ENCODE data around the gene MSI2. TPM values are rescaled to one million over a fixed set of nuclear protein-coding genes. Genes with fewer than 3 reads are reported as not detected.

Gene MSI2
- total RNA-seq, 2 experiments from 2014 or later = 107 to 111 TPM

DNA sequence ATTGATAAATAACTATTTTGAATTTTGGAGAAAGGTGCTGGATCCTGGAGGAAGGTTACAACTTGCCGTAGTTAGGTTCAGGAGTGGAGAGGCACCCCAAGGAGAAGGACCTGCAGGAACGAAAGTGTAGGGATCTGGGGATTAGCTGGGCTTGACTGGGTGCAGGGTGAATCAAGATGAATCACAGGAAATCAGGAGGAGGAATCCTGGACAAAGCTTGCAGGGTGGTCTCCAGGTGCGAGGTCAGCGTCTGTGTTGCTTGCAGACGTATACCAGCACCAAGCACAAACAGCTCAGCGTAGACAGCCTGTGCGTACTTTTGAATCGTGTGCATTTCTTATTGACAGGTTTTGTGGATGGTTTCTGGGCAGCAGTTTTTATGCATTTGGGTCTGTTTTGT, 144.3 kb downstream of the MSI2 start:
- DNase-seq = no peak
- Mint-ChIP-seq H3K9me3 (no peaks in the 10 kb centered on the region), H3K4me1 (peaks cover 2% of the 10 kb centered on the region), H3K27me3 (no peaks in the 10 kb centered on the region), H3K36me3 (ENCODE audit: low read depth) (peaks cover 18% of the 10 kb centered on the region), H3K4me3 (no peak overlapping the region), H3K27ac (no peak overlapping the region)
- CTCF ChIA-PET = interaction anchor here (0.7 to 1.0 kb wide), 3 partner anchors 143 to 158 kb away, joined by 3 to 4 read pairs (median 3); no protein-coding TSS in a partner anchor
- POLR2A ChIA-PET = no interaction called here

DNA sequence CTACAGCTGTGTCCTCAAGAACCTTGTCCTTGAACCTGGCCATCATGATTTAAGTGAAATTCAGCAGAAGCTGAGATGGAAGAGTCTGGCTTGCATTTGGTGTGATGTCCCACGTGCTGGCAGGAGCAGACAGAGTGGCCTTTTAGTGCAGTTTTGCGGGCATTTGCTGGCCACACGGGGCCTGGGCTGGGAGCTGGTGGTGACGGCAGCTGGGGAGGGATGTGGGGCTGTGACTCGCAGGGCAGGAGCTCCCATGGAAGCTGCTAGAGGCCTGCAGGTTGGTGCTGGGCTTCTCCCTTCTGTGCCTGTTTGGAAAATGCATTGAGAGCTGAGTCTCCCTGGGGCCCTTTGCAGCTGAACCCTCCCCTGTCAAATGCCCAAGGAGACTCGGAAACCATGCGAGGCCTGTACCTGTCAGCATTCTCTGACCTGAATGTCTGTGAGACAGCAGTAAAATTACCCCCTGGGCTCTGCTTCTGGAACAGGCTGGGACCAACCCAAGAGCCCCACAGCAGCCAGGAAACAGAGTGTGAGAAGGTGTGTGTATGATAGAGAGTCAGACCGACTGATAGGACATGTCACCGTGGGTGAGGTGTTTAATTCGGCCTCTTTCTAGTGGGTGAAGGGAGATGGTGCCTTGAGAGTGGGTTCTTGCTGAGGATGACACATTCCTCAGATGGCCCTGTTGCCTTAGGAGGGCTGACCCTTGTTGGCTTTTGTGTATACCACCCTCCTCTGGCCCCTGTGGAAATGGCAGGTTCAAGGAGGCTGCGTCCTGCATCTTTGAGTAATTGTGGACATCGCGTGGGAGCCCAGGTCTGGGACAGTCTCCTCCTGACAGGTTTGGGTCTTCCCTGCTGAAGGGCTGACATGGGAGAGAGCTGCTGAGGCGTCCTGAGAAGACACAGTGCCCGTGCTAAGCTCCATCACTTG, 145.5 kb downstream of the MSI2 start:
- H3K27ac Mint-ChIP-seq = no peak overlapping the region
- H3K27me3 Mint-ChIP-seq = no peaks in the 10 kb centered on the region
- no peak overlapping the region for H3K4me3 Mint-ChIP-seq
- DNase-seq = no peak
- H3K36me3 Mint-ChIP-seq (ENCODE audit: low read depth) = peaks cover 21% of the 10 kb centered on the region
- CTCF ChIA-PET = interaction anchor here (1.0 to 2.9 kb wide), 2 partner anchors 158 kb away, joined by 3 to 14 read pairs; no protein-coding TSS in a partner anchor
- H3K9me3 Mint-ChIP-seq = no peaks in the 10 kb centered on the region
- peaks cover 6% of the 10 kb centered on the region for H3K4me1 Mint-ChIP-seq
- POLR2A ChIA-PET = no interaction called here

DNA sequence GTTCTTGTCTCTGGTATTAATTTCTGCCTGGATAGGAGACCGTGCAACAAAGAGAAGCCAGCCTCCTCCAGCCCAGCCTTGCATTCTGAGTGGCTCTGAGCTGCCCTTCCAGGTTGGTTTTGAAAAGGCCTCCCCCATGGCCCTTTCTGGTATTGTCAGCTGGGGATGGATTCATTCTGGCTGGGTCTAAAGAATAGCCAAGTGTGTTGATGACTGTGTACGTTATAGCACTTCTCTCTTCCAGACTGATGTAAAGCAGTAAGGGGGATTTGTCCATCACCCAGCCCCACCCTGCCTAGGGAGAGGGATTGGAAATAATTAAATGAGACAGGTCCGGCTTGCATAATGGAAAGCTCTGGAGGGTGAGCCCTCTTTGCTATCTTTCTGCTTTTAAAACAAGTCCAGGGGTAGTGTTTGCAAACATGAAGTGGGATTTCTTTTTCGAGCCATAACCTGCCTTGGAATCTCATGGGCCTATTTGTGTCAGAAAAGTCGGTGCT, 146.4 kb downstream of the MSI2 start:
- H3K9me3 Mint-ChIP-seq = no peaks in the 10 kb centered on the region
- H3K27me3 Mint-ChIP-seq = no peaks in the 10 kb centered on the region
- DNase-seq = no peak
- ChIA-PET POLR2A (interaction anchor here (1.1 kb wide), 1 partner anchor 10 kb away, joined by 3 read pairs; no protein-coding TSS in a partner anchor), CTCF (interaction anchor here (2.9 kb wide), 1 partner anchor 159 kb away, joined by 14 read pairs; no protein-coding TSS in a partner anchor)
- H3K36me3 Mint-ChIP-seq (ENCODE audit: low read depth) = peaks cover 22% of the 10 kb centered on the region
- no peak overlapping the region for H3K27ac Mint-ChIP-seq
- peaks cover 15% of the 10 kb centered on the region for H3K4me1 Mint-ChIP-seq
- no peak overlapping the region for H3K4me3 Mint-ChIP-seq

DNA sequence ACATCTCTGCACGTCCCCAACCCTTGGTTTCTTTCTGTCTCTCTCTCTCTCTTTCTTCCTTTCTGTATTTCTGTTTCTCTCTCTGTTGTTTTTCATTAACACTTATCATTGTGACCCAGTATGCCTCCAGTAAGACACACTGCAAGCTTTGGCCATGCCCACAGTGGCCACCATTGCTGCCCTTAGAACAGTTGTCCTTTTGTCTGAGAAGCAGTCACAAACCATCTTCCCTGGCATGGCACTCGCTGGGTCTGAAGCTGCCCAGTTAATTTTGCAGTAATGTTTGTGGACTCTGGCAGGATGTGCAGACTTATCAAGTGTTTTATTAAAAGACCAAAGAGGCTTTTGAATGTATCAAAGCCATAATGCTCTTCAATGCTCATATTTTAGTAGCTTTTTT, 146.9 kb downstream of the MSI2 start:
- DNase-seq = no peak
- Mint-ChIP-seq H3K4me3 (no peak overlapping the region), H3K9me3 (no peaks in the 10 kb centered on the region), H3K36me3 (ENCODE audit: low read depth) (peaks cover 22% of the 10 kb centered on the region), H3K4me1 (peaks cover 20% of the 10 kb centered on the region), H3K27me3 (no peaks in the 10 kb centered on the region), H3K27ac (no peak overlapping the region)
- POLR2A ChIA-PET = interaction anchor here (1.1 kb wide), 1 partner anchor 10 kb away, joined by 3 read pairs; no protein-coding TSS in a partner anchor
- CTCF ChIA-PET = interaction anchor here (2.9 kb wide), 1 partner anchor 160 kb away, joined by 14 read pairs; no protein-coding TSS in a partner anchor

DNA sequence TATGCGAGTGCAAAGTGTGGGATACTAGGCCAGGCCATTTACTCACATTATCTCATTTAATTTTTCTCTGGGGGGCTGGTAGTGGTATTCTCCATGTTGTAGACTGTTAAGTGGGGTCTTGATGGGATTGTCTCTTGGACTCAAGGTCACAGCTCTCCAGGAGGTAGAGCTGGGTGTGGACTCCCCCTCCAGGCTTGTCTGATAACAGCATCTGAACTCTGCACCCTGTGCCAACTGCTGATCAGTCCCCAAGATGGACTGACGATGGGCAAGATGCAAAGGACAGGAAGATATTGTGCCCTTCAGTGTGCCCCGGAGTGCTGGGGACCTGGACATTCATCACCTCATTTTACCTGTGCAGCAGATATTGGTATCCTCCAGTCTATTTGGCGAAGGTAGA, 147.8 kb downstream of the MSI2 start:
- no peaks in the 10 kb centered on the region for H3K27me3 Mint-ChIP-seq
- peaks cover 22% of the 10 kb centered on the region for H3K36me3 Mint-ChIP-seq (ENCODE audit: low read depth)
- no peak for DNase-seq
- no peak overlapping the region for H3K27ac Mint-ChIP-seq
- no peaks in the 10 kb centered on the region for H3K9me3 Mint-ChIP-seq
- no peak overlapping the region for H3K4me3 Mint-ChIP-seq
- ChIA-PET POLR2A (no interaction called here), CTCF (interaction anchor here (1.1 to 2.9 kb wide), 2 partner anchors 37 to 161 kb away, joined by 3 to 14 read pairs; no protein-coding TSS in a partner anchor)
- peaks cover 27% of the 10 kb centered on the region for H3K4me1 Mint-ChIP-seq

DNA sequence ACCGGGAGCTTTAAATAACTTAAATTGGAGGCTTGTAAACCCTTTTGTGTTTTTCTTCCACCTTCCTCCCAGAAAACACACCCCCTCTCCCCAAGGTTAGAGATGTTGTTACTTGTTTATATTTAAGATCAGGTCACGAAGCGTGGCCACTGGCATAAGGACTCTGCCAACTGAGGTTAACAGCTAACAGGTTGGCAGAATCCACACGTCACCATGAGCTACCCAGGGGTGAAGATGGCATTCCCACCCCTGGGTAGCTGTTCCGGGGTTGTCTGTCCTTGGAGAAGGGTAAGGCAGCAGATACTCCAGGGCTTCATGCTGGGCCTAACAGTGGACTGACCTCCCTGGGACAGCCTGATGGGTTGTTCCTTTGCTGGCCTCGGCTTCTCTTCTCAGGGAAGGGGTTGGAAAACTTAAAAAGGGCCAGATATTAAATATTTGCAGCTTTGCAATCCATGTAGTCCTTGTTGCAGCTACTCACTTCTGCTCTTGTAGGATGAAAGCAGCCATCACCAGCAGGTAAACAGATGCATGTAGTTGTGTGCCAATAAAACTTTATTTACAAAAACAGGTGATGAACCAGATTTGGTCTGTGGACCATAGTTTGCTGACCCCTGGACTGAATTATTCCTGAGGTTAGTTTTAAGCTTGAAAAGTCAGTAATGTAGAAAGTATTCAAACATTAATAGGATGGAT, 148.6 kb downstream of the MSI2 start:
- CTCF ChIA-PET = interaction anchor here (1.1 to 2.9 kb wide), 2 partner anchors 36 to 162 kb away, joined by 3 to 14 read pairs; no protein-coding TSS in a partner anchor

DNA sequence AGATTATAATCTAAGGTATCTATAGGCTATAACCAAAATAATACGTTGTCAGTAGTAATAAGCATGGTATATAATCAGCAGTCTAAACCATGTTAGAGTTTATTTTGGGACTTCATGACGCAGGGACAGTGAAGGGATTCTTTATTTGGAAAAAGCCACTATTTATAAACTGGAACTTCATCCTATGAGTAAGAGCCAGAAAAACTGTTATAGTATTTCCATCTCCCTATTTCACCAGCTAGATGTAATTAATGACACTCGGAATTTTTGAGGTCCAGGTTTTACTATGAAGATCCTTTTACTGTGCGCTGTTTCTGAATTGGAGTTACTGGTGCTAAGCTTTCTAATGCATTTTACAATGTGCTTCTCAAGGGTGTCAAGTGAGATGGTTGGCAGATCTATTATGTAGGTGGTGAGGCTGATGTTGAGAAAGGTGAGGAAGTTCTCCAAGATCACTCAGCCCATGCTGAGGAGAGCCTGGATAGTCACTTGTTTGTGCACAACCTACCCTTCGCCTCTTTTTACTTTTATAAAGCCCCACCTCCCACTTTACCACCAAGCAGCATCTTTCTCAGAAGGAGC, 149.3 kb downstream of the MSI2 start:
- Mint-ChIP-seq H3K9me3 (no peaks in the 10 kb centered on the region), H3K36me3 (ENCODE audit: low read depth) (peaks cover 24% of the 10 kb centered on the region), H3K4me3 (no peak overlapping the region), H3K27ac (no peak overlapping the region), H3K27me3 (no peaks in the 10 kb centered on the region), H3K4me1 (peaks cover 27% of the 10 kb centered on the region)
- POLR2A ChIA-PET = no interaction called here
- CTCF ChIA-PET = no interaction called here
- DNase-seq = no peak

More for the DNA sequence above, 148.6 kb downstream of the MSI2 start:
- H3K4me3 Mint-ChIP-seq = no peak overlapping the region
- no peaks in the 10 kb centered on the region for H3K9me3 Mint-ChIP-seq
- H3K27ac Mint-ChIP-seq = no peak overlapping the region
- POLR2A ChIA-PET = no interaction called here
- peaks cover 27% of the 10 kb centered on the region for H3K4me1 Mint-ChIP-seq
- no peaks in the 10 kb centered on the region for H3K27me3 Mint-ChIP-seq
- peaks cover 24% of the 10 kb centered on the region for H3K36me3 Mint-ChIP-seq (ENCODE audit: low read depth)
- no peak for DNase-seq

DNA sequence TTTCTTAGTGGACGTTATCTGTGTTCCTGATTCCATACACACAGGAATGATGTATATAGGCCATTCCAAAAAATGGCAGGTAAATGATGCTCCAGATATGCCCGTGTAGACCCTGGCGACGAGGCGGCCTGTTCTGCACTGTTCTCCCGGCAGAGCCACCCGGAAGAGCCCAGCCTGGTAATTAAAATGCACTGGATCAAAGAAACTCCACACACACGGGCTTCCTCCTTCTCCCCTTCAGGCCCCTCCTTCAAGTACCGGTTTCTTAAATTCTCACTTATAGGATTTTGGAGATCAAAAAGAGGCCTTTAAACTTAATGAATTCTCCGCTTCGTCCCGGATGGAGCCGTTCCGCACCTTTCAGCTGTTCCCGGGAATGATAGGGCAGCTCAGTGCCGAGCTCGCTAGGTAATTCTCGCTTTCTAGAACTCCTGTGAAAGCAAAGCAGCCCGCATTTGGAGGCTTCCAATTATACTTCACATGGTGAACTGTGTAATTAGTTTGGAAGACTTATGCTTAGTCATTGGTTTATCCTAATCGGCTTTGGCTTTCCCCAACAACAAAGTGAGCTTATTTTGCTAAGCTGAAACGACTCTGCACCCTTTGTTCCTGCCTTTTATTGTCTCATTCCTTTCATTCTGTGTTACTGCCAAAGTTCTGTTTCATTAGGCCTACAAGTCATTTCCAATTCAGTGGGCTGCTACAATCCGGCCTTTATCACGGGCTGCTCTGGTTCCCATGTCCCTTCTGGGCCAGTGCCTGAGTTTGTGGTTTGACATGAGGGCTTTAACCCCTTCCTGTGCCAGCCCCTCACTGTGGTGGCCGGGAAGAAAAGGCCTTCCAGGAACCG, 150.0 kb downstream of the MSI2 start:
- Mint-ChIP-seq H3K4me1 (peaks cover 27% of the 10 kb centered on the region), H3K27me3 (no peaks in the 10 kb centered on the region), H3K9me3 (no peaks in the 10 kb centered on the region), H3K36me3 (ENCODE audit: low read depth) (peaks cover 24% of the 10 kb centered on the region), H3K27ac (no peak overlapping the region), H3K4me3 (no peak overlapping the region)
- CTCF ChIA-PET = interaction anchor here (1.2 to 1.5 kb wide), 2 partner anchors 161 to 163 kb away, joined by 3 to 6 read pairs; no protein-coding TSS in a partner anchor
- POLR2A ChIA-PET = no interaction called here
- DNase-seq = no peak

DNA sequence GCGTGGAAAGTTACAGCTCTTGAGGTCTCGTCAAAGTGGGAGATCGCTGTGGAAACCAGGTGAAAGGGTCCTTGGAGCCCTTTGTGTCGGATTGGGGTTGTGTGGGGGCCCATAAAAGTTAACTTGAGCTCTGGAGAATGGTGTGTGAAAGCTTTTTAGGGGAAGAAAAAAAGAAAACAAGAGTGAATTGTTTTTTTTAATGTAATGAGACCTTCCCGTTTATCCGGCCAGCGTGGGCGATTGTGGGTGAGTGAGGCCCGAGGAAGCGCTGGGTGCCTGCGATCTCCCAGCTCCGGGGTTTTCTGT, 150.6 kb downstream of the MSI2 start:
- no peak overlapping the region for H3K27ac Mint-ChIP-seq
- H3K36me3 Mint-ChIP-seq (ENCODE audit: low read depth) = peaks cover 24% of the 10 kb centered on the region
- H3K4me1 Mint-ChIP-seq = peaks cover 27% of the 10 kb centered on the region
- no peaks in the 10 kb centered on the region for H3K27me3 Mint-ChIP-seq
- ChIA-PET POLR2A (no interaction called here), CTCF (interaction anchor here (1.2 to 1.5 kb wide), 2 partner anchors 162 to 164 kb away, joined by 3 to 6 read pairs; no protein-coding TSS in a partner anchor)
- no peaks in the 10 kb centered on the region for H3K9me3 Mint-ChIP-seq
- no peak for DNase-seq
- H3K4me3 Mint-ChIP-seq = no peak overlapping the region

DNA sequence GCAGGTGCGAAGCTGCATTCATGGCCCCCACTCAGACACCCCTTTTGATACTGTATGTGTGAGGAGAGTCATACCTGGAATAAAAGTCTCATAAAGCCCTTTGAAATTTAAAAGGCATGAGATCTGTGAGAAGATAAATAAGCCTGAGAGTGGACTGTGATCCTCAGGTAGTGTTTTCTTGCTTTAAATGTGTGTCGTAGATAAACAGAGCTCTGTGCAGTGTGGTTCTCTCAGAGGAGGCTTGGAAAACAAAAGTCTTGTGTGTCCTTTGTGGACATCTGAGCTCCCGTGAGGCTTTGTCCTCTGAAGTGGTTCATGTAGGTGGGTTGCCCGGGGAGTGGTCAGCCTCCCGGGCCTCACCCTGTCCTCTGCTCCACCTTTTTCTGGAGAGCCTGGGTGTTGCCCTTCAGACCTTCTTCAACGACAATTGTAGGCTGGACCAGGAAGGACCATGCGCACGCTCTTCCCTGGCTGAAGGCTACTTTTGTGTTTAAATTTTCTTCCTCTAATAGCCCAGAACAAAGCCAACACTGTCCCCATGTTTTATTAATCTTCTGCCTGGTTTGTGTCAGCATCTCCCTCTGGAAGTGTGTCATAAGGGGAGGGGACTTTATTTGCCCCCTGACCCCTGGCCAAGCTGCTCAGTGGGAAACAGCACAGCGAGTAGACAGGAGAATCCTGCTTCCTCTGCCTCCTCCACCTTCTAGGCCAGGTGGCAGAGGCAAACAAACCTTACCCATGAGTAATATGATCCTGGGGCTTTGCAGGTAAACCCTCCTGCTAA, 151.2 kb downstream of the MSI2 start:
- ChIA-PET POLR2A (interaction anchor here (1.1 kb wide), 1 partner anchor 123 kb away, joined by 4 read pairs; no protein-coding TSS in a partner anchor), CTCF (interaction anchor here (1.2 to 1.5 kb wide), 2 partner anchors 162 to 164 kb away, joined by 3 to 6 read pairs; no protein-coding TSS in a partner anchor)
- H3K4me3 Mint-ChIP-seq = no peak overlapping the region
- H3K27me3 Mint-ChIP-seq = no peaks in the 10 kb centered on the region
- no peak for DNase-seq
- peaks cover 24% of the 10 kb centered on the region for H3K36me3 Mint-ChIP-seq (ENCODE audit: low read depth)
- H3K27ac Mint-ChIP-seq = no peak overlapping the region
- H3K9me3 Mint-ChIP-seq = no peaks in the 10 kb centered on the region
- peaks cover 27% of the 10 kb centered on the region for H3K4me1 Mint-ChIP-seq

DNA sequence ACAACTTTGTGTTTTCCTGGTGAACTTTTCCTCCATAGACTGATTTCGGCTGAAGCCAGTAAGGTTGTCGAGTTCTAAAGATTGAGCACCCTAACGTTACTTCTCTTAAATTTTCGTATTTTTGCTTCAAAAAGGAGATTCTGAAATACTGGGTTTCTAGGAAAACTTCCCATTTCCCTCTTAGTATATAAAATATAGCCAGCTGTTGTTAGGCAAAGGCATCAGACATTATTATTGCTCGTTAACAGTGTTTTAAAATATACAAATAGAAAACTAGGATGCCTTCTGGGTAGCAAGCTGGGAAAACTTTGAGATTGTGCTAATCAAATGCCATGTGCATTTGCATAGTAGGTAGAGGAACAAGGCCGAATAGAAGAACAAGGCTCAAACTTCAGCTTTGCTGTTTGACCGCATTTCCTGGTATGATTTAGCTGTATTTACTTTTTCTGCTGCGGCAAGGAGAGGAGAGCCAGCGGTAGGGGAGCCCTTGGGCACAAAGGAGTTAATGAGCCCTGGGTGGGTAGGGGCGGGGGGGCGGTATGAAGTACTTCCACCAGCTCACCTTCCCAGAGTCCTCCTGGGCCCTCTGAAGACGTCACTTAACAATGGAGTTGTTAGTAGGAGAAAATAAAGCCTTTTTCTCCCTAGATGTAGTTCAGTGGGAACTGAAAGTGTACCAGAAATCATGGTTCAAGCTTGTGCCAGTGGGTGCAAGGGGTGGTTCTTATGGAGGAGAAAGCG, 151.9 kb downstream of the MSI2 start:
- Mint-ChIP-seq H3K9me3 (no peaks in the 10 kb centered on the region), H3K36me3 (ENCODE audit: low read depth) (peaks cover 22% of the 10 kb centered on the region), H3K4me3 (peak overlapping the region; percentile 26), H3K27ac (no peak overlapping the region), H3K27me3 (no peaks in the 10 kb centered on the region), H3K4me1 (peaks cover 27% of the 10 kb centered on the region)
- ChIA-PET POLR2A (interaction anchor here (0.8 to 1.1 kb wide), 2 partner anchors 33 to 124 kb away, joined by 3 to 4 read pairs; no protein-coding TSS in a partner anchor), CTCF (interaction anchor here (1.1 to 1.6 kb wide), 2 partner anchors 32 to 165 kb away, joined by 8 read pairs; no protein-coding TSS in a partner anchor)
- DNase-seq = peak; percentile 34

All from activated CD4-positive, alpha-beta memory T cell treated with anti-CD3 and anti-CD28 coated beads, Interleukin-2, amount 10 ng/mL, durations not matched to agents 7 days and 5 days (primary cell).